Measurements from ENCODE around the gene FOXP4.

FOXP4 gene

GRCh38 chr6:41568585-41569384, 22.6 kb downstream of the FOXP4 start:
- H2AFZ ChIP-seq (ENCODE audit: low read depth, low read length) = no peak overlapping the region
- no peak overlapping the region for H3K4me3 ChIP-seq (ENCODE audit: low read length)
- H3K9ac ChIP-seq (ENCODE audit: low read length) = no peak overlapping the region
- H3K36me3 ChIP-seq (replicated peaks; ENCODE audit: low read depth, low read length) = peaks cover 36% of the 10 kb centered on the region
- no peaks in the 10 kb centered on the region for H4K20me1 ChIP-seq (ENCODE audit: insufficient read depth, low read length)
- peaks cover 22% of the 10 kb centered on the region for H3K4me1 ChIP-seq (ENCODE audit: low read length)
- H3K9me3 ChIP-seq (ENCODE audit: insufficient read depth, low read length) = no peaks in the 10 kb centered on the region
- no peak overlapping the region for H3K4me2 ChIP-seq (ENCODE audit: low read length)
- no peak overlapping the region for H3K27ac ChIP-seq (ENCODE audit: low read length)
- H3K79me2 ChIP-seq (ENCODE audit: low read length) = peaks cover 7% of the 10 kb centered on the region; the same call in 1 of the 2 replicates
- H3K27me3 ChIP-seq (ENCODE audit: low read depth, low read length) = no peaks in the 10 kb centered on the region
- TF ChIP-seq CTCF (IDR thresholded peaks at IDR 0.05; ENCODE audit: low read depth, low read length) (no peak), EZH2phosphoT487 (IDR thresholded peaks at IDR 0.05; ENCODE audit: low read depth) (no peak)

GRCh38 chr6:41570259-41570615, 24.1 kb downstream of the FOXP4 start:
- Histone ChIP-seq H2AFZ (ENCODE audit: low read depth, low read length) (no peak overlapping the region), H3K4me3 (ENCODE audit: low read length) (no peak overlapping the region), H3K36me3 (replicated peaks; ENCODE audit: low read depth, low read length) (peaks cover 36% of the 10 kb centered on the region), H4K20me1 (ENCODE audit: insufficient read depth, low read length) (no peaks in the 10 kb centered on the region), H3K79me2 (ENCODE audit: low read length) (peaks cover 7% of the 10 kb centered on the region; the same call in 1 of the 2 replicates), H3K27ac (ENCODE audit: low read length) (no peak overlapping the region), H3K9ac (ENCODE audit: low read length) (no peak overlapping the region), H3K27me3 (ENCODE audit: low read depth, low read length) (no peaks in the 10 kb centered on the region), H3K4me1 (ENCODE audit: low read length) (peaks cover 32% of the 10 kb centered on the region), H3K9me3 (ENCODE audit: insufficient read depth, low read length) (no peaks in the 10 kb centered on the region), H3K4me2 (ENCODE audit: low read length) (no peak overlapping the region)
- TF ChIP-seq EZH2phosphoT487 (IDR thresholded peaks at IDR 0.05; ENCODE audit: low read depth) (no peak), CTCF (IDR thresholded peaks at IDR 0.05; ENCODE audit: low read depth, low read length) (no peak)

- Histone ChIP-seq H3K4me1 (ENCODE audit: low read length) (peaks cover 32% of the 10 kb centered on the region), H3K4me3 (ENCODE audit: low read length) (no peak overlapping the region), H3K36me3 (replicated peaks; ENCODE audit: low read depth, low read length) (peaks cover 30% of the 10 kb centered on the region), H3K27ac (ENCODE audit: low read length) (no peak overlapping the region), H3K79me2 (ENCODE audit: low read length) (peaks cover 7% of the 10 kb centered on the region; the same call in 1 of the 2 replicates), H3K27me3 (ENCODE audit: low read depth, low read length) (no peaks in the 10 kb centered on the region), H4K20me1 (ENCODE audit: insufficient read depth, low read length) (no peaks in the 10 kb centered on the region), H3K9ac (ENCODE audit: low read length) (no peak overlapping the region), H2AFZ (ENCODE audit: low read depth, low read length) (no peak overlapping the region), H3K9me3 (ENCODE audit: insufficient read depth, low read length) (no peaks in the 10 kb centered on the region), H3K4me2 (ENCODE audit: low read length) (no peak overlapping the region)
- TF ChIP-seq EZH2phosphoT487 (IDR thresholded peaks at IDR 0.05; ENCODE audit: low read depth) = no peak
Measured at GRCh38 chr6:41571021-41571780, 25.0 kb downstream of the FOXP4 start.

- Histone ChIP-seq H3K4me1 (ENCODE audit: low read length) (peaks cover 32% of the 10 kb centered on the region), H3K4me2 (ENCODE audit: low read length) (peak overlapping the region; percentile 13; the same call in 1 of the 2 replicates), H3K9ac (ENCODE audit: low read length) (no peak overlapping the region), H3K79me2 (ENCODE audit: low read length) (peaks cover 7% of the 10 kb centered on the region; the same call in 1 of the 2 replicates), H4K20me1 (ENCODE audit: insufficient read depth, low read length) (no peaks in the 10 kb centered on the region), H3K4me3 (ENCODE audit: low read length) (no peak overlapping the region), H3K27ac (ENCODE audit: low read length) (no peak overlapping the region), H2AFZ (ENCODE audit: low read depth, low read length) (no peak overlapping the region), H3K27me3 (ENCODE audit: low read depth, low read length) (no peaks in the 10 kb centered on the region), H3K9me3 (ENCODE audit: insufficient read depth, low read length) (no peaks in the 10 kb centered on the region), H3K36me3 (replicated peaks; ENCODE audit: low read depth, low read length) (peaks cover 17% of the 10 kb centered on the region)
- TF ChIP-seq EZH2phosphoT487 (IDR thresholded peaks at IDR 0.05; ENCODE audit: low read depth) = no peak
- no peak for TF ChIP-seq CTCF (IDR thresholded peaks at IDR 0.05; ENCODE audit: low read depth, low read length)
Measured at GRCh38 chr6:41572613-41573012, 26.4 kb downstream of the FOXP4 start.

Data from OCI-LY3 (cell line).